ENCODE results near the gene STK10.
"Not testable (repeated sequence)": the region's sequence is repeated elsewhere in the genome, so short reads cannot be mapped to it uniquely, and the experiment has no call there.

The STK10 gene

DNA sequence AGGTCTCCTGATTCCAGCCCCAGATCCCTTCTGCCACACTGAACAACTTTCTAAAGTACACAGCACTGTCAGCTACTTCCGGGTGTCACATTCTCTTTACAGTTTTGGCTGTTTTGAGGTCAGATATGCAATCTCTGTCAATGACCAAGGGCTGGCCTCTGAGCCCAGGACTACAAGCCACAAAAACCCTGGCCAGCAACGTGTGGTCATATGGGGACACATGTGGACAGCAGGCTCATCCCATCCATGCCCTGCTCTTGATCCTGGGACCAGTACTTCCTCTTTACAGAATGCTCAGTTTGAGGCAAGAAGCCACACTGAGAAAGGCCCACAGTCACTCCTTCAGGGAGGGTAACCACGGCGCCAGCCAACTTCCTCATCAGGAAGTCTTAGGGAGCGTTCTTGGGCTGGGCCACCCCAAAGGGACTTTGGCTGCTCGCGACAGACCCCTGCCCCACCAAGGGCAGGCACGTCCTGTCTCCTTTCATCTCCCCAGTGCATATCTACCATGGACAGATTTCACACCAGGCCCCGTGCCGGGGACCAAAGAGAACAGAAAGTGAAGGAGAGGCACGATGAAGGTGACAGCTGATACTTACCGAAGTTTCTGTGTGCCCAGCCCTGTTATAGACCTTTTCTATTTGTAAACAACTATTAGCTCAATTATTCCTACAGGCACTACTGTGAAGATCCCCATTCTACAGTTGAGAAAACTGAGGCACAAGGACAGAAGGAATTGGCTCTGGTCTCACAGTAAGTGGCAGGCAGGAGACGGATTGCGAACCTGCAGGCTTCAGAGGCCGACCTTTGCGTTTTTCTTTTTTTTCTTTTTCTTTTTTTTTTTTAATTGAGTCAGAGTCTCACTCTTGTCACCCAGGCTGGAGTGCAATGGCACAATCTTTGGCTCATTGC lies 37.3 kb downstream of the STK10 start:
- no peaks in the 10 kb centered on the region for H4K20me1 ChIP-seq (ENCODE audit: insufficient read depth)
- no peaks in the 10 kb centered on the region for H3K79me2 ChIP-seq (ENCODE audit: insufficient read depth, low read depth)
- TF ChIP-seq, protein P1, sequence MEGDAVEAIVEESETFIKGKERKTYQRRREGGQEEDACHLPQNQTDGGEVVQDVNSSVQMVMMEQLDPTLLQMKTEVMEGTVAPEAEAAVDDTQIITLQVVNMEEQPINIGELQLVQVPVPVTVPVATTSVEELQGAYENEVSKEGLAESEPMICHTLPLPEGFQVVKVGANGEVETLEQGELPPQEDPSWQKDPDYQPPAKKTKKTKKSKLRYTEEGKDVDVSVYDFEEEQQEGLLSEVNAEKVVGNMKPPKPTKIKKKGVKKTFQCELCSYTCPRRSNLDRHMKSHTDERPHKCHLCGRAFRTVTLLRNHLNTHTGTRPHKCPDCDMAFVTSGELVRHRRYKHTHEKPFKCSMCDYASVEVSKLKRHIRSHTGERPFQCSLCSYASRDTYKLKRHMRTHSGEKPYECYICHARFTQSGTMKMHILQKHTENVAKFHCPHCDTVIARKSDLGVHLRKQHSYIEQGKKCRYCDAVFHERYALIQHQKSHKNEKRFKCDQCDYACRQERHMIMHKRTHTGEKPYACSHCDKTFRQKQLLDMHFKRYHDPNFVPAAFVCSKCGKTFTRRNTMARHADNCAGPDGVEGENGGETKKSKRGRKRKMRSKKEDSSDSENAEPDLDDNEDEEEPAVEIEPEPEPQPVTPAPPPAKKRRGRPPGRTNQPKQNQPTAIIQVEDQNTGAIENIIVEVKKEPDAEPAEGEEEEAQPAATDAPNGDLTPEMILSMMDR (conservative IDR thresholded peaks at IDR 0.05; ENCODE audit: low read depth, low read length), result no peak
- H3K9ac ChIP-seq, result no peak overlapping the region
- H2AFZ ChIP-seq (ENCODE audit: low read depth), result no peak overlapping the region
- H3K4me2 ChIP-seq, result no peak overlapping the region
- no peak overlapping the region for H3K4me3 ChIP-seq (IDR thresholded peaks at IDR 0.05; ENCODE audit: insufficient read depth, low read depth, low read length)
- H3K4me1 ChIP-seq (ENCODE audit: low read depth, poor library complexity, severe bottlenecking), result peaks cover 19% of the 10 kb centered on the region
- no peaks in the 10 kb centered on the region for H3K27me3 ChIP-seq (ENCODE audit: insufficient read depth, low read depth)
- no peak overlapping the region for H3K27ac ChIP-seq
- H3K36me3 ChIP-seq (ENCODE audit: insufficient read depth), result no peaks in the 10 kb centered on the region

DNA sequence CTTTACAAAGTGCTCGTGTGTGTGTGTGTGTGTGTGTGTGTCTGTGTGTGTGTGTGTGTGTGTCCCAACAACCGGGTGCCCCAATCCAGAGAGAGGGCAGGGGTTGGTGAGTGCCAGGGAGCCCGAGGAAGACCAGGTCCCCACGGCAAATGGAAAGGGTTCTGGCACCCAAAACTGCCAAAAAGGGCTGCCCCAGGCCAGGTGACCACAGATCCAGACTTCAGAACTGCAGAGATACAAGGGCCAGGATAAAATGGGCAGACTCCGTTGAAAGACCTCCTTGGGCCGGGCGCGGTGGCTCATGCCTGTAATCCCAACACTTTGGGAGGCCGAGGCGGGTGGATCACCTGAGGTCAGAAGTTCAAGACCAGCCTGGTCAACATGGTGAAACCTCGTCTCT lies 38.5 kb downstream of the STK10 start:
- not testable (repeated sequence) for H3K4me1 ChIP-seq (ENCODE audit: low read depth, poor library complexity, severe bottlenecking); H3K4me3 ChIP-seq (IDR thresholded peaks at IDR 0.05; ENCODE audit: insufficient read depth, low read depth, low read length); H3K79me2 ChIP-seq (ENCODE audit: insufficient read depth, low read depth); H3K27ac ChIP-seq; H3K27me3 ChIP-seq (ENCODE audit: insufficient read depth, low read depth); H3K9ac ChIP-seq; H2AFZ ChIP-seq (ENCODE audit: low read depth); H4K20me1 ChIP-seq (ENCODE audit: insufficient read depth); H3K36me3 ChIP-seq (ENCODE audit: insufficient read depth); H3K4me2 ChIP-seq

DNA sequence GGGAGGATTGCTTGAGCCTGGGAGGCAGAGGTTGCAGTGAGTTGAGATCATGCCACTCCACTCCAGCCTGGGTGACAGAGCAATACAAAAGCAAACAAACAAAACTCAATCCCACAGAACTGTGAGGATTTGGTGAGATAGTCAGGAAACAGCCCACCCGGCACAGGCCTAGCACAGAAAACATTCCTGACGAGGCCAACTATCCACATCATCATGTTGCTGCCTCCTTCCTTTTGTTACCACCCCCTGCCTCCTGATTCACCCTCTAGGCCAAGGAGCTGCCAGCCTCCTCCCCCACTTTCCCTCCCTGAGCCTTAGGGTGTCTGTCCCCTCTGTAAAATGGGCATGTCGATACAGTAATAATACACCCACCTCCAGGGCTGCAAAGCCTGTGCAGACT lies 39.0 kb downstream of the STK10 start:
- no peak overlapping the region for H2AFZ ChIP-seq (ENCODE audit: low read depth)
- H3K27me3 ChIP-seq (ENCODE audit: insufficient read depth, low read depth), result no peaks in the 10 kb centered on the region
- peaks cover 4% of the 10 kb centered on the region for H3K4me1 ChIP-seq (ENCODE audit: low read depth, poor library complexity, severe bottlenecking)
- TF ChIP-seq, protein P1 (conservative IDR thresholded peaks at IDR 0.05; ENCODE audit: low read depth, low read length), result no peak
- H3K4me3 ChIP-seq (IDR thresholded peaks at IDR 0.05; ENCODE audit: insufficient read depth, low read depth, low read length), result no peak overlapping the region
- H4K20me1 ChIP-seq (ENCODE audit: insufficient read depth), result no peaks in the 10 kb centered on the region
- H3K79me2 ChIP-seq (ENCODE audit: insufficient read depth, low read depth), result no peaks in the 10 kb centered on the region
- no peak overlapping the region for H3K4me2 ChIP-seq
- no peak overlapping the region for H3K27ac ChIP-seq
- no peak overlapping the region for H3K9ac ChIP-seq
- no peaks in the 10 kb centered on the region for H3K36me3 ChIP-seq (ENCODE audit: insufficient read depth)

DNA sequence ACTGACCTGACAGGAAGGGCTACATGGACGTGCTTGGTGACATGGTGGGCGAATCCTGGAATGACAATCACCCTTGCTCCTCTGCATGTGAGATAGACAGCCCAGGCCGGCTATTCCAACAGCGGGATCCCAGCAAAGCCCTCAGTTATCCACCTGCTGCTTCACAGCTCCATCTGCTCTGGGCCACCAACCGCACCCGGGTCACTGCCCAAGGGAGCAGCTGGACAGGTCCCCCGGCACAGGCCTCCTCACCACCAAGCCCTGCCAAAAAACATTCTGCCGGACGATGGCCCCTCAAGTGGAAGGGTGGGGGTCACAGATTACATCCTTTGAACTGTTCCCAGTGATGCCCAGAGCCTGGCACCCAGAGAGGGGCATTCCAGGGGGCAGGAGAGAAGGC lies 39.6 kb downstream of the STK10 start:
- H2AFZ ChIP-seq (ENCODE audit: low read depth), result no peak overlapping the region
- TF ChIP-seq, protein P1 (conservative IDR thresholded peaks at IDR 0.05; ENCODE audit: low read depth, low read length), result no peak
- H3K36me3 ChIP-seq (ENCODE audit: insufficient read depth), result no peaks in the 10 kb centered on the region
- no peak overlapping the region for H3K4me3 ChIP-seq (IDR thresholded peaks at IDR 0.05; ENCODE audit: insufficient read depth, low read depth, low read length)
- no peaks in the 10 kb centered on the region for H3K27me3 ChIP-seq (ENCODE audit: insufficient read depth, low read depth)
- H3K9ac ChIP-seq, result no peak overlapping the region
- H4K20me1 ChIP-seq (ENCODE audit: insufficient read depth), result no peaks in the 10 kb centered on the region
- H3K4me1 ChIP-seq (ENCODE audit: low read depth, poor library complexity, severe bottlenecking), result no peaks in the 10 kb centered on the region
- H3K79me2 ChIP-seq (ENCODE audit: insufficient read depth, low read depth), result no peaks in the 10 kb centered on the region
- no peak overlapping the region for H3K4me2 ChIP-seq
- H3K27ac ChIP-seq, result no peak overlapping the region

DNA sequence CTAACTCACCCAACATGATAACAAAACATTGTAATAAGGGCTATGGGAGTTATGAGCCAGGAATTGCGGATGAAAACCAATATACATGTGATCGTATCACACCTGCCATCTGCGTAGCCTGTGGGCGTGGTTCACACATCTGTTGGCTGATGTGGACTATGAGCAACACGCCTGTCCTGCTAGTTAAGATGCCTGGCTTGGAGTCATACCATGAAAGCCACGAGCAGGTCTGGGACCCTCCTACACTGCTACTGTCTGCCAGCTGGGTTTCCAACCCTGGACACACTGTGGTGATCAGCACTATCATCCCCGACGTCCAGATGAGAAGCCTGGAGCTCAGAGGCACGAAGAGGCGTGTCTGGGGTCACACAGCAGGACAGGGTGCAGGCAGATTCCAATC lies 40.2 kb downstream of the STK10 start:
- TF ChIP-seq, protein P1 (conservative IDR thresholded peaks at IDR 0.05; ENCODE audit: low read depth, low read length), result no peak
- no peak overlapping the region for H3K27ac ChIP-seq
- no peaks in the 10 kb centered on the region for H3K27me3 ChIP-seq (ENCODE audit: insufficient read depth, low read depth)
- H3K36me3 ChIP-seq (ENCODE audit: insufficient read depth), result no peaks in the 10 kb centered on the region
- no peak overlapping the region for H3K4me3 ChIP-seq (IDR thresholded peaks at IDR 0.05; ENCODE audit: insufficient read depth, low read depth, low read length)
- H3K9ac ChIP-seq, result no peak overlapping the region
- H4K20me1 ChIP-seq (ENCODE audit: insufficient read depth), result no peaks in the 10 kb centered on the region
- H3K79me2 ChIP-seq (ENCODE audit: insufficient read depth, low read depth), result no peaks in the 10 kb centered on the region
- no peak overlapping the region for H3K4me2 ChIP-seq
- H3K4me1 ChIP-seq (ENCODE audit: low read depth, poor library complexity, severe bottlenecking), result no peaks in the 10 kb centered on the region
- no peak overlapping the region for H2AFZ ChIP-seq (ENCODE audit: low read depth)

Measured in KMS-11 (cell line).